K562 (cell line): ENCODE measurements around the gene NEMP2. TPM values are rescaled to one million over a fixed set of nuclear protein-coding genes. Genes with fewer than 3 reads are reported as not detected.

Source experiments
- ATAC-seq: fragments of 200-7000 bp; cut with Tn5 transposase; 3 replicates; pipeline ENCODE4 v1.9.1; 2020; ENCODE audit warnings: moderate library complexity
- BruUV-seq: library from RNA; stranded (reverse); fragments of 400-500 nt; replicated peaks from 2 replicates; lab custom pipeline; 2021; lab: Mats Ljungman, UMichigan
- CTCF ChIA-PET: fragments of 300-600 bp; formaldehyde crosslinking; extraction: SDS; loops from one replicate; lab custom pipeline; 2021; ENCODE audit warnings: low intra/inter-chr PET ratio; lab: Yijun Ruan, JAX
- POLR2A ChIA-PET: fragments of 300-600, 350-650 bp; sonication (Branson Sonifier 250); formaldehyde crosslinking; extraction: SDS; loops from one replicate; lab custom pipeline; 2021; ENCODE audit warnings: antibody characterized with exemption, inconsistent platforms; lab: Yijun Ruan, JAX
- DNase-seq, 4 experiments: peaks; one replicate each; pipeline versions ENCODE4 v3.0.0 to v3.0.0-alpha.2; 2011 to 2018; ENCODE audit warnings: low spot score in 3 of 4, mixed read lengths in 3 of 4; ENCODE audit errors: extremely low read depth in 1 of 4
- FAIRE-seq: peaks from 2 replicates; lab custom pipeline; 2011; peaks lifted over from hg19 to GRCh38; lab: Jason Lieb, UNC
- H2AFZ ChIP-seq: 2 replicates; pipeline ENCODE4 v1.6.0; 2011; ENCODE audit warnings: low read depth, low read length, control low read depth, inconsistent platforms
- H3K27ac ChIP-seq: fragments of 200-600 bp; 3 replicates; pipeline ENCODE4 v1.8.0; 2011; ENCODE audit warnings: low read depth, mild to moderate bottlenecking, control low read depth, inconsistent platforms, low read length, moderate library complexity, mixed read lengths; ENCODE audit errors: extremely low read depth
- H3K27me3 ChIP-seq, 2 experiments: fragments of 300-600 bp in 1 of 2; 2 replicates in 1 of 2; 3 replicates in 1 of 2; pipeline versions ENCODE4 v1.6.0 to v1.8.0; 2011; ENCODE audit warnings: inconsistent platforms in 2 of 2, low read length in 2 of 2, mild to moderate bottlenecking in 1 of 2, mixed read lengths in 1 of 2, moderate library complexity in 1 of 2; ENCODE audit not compliant: control insufficient read depth in 2 of 2, insufficient read depth in 2 of 2
- H3K36me3 ChIP-seq: fragments of 300-600 bp; 3 replicates; pipeline ENCODE4 v1.8.0; 2011; ENCODE audit warnings: mild to moderate bottlenecking, low read length, inconsistent platforms; ENCODE audit not compliant: control insufficient read depth, insufficient read depth
- H3K4me1 ChIP-seq, 2 experiments: fragments of 200-600 bp in 1 of 2; replicated peaks in 1 of 2; 2 replicates in 1 of 2; 3 replicates in 1 of 2; pipeline versions ENCODE4 v1.5.1 to v1.8.0; 2011; ENCODE audit warnings: inconsistent platforms in 2 of 2, low read length in 2 of 2, mild to moderate bottlenecking in 1 of 2, mixed read lengths in 1 of 2, moderate library complexity in 1 of 2; ENCODE audit not compliant: control insufficient read depth in 2 of 2, insufficient read depth in 2 of 2
- H3K4me2 ChIP-seq: 2 replicates; pipeline ENCODE4 v1.6.1; 2011; ENCODE audit warnings: low read length, control low read depth, inconsistent platforms, mixed read lengths; ENCODE audit not compliant: insufficient read depth
- H3K4me3 ChIP-seq: fragments of 200-600 bp; sonication (generic), shearing (Covaris generic); 2 replicates; pipeline ENCODE4 v1.5.1; 2016; ENCODE audit warnings: control low read depth, inconsistent platforms
- H3K79me2 ChIP-seq: fragments of 200-600 bp; 3 replicates; pipeline ENCODE4 v1.8.0; 2011; ENCODE audit warnings: low read length, inconsistent platforms; ENCODE audit not compliant: control insufficient read depth, insufficient read depth
- H3K9ac ChIP-seq, 2 experiments: 2 replicates each; pipeline versions ENCODE4 v1.6.0 to v1.6.1; 2011; ENCODE audit warnings: low read depth in 2 of 2, low read length in 2 of 2, control low read depth in 1 of 2, inconsistent platforms in 1 of 2, mild to moderate bottlenecking in 1 of 2, mixed read lengths in 1 of 2; ENCODE audit not compliant: insufficient read depth in 1 of 2
- H3K9me1 ChIP-seq: one replicate; pipeline ENCODE4 v1.6.0; 2011; ENCODE audit warnings: inconsistent platforms, mild to moderate bottlenecking, low read length, moderate library complexity; ENCODE audit not compliant: control insufficient read depth, insufficient read depth
- H3K9me3 ChIP-seq: replicated peaks from 2 replicates; pipeline ENCODE4 v1.5.1; 2011; ENCODE audit warnings: low read depth, low read length, inconsistent platforms; ENCODE audit not compliant: control insufficient read depth, insufficient read depth
- H4K20me1 ChIP-seq: replicated peaks from 2 replicates; pipeline ENCODE4 v1.6.1; 2011; ENCODE audit warnings: low read length, inconsistent platforms, mixed read lengths; ENCODE audit not compliant: control insufficient read depth, insufficient read depth
- BCOR ChIP-seq: fragments of 450-650 bp; IDR thresholded peaks from 2 replicates; pipeline ENCODE4 v1.6.1; 2016
- BMI1 ChIP-seq: fragments of 150-350 bp; IDR thresholded peaks from 2 replicates; pipeline ENCODE4 v1.6.1; 2014; ENCODE audit warnings: low read length
- E2F6 ChIP-seq, 2 experiments: IDR thresholded peaks; 2 replicates each; pipeline ENCODE4 v1.6.1; 2011; ENCODE audit warnings: borderline replicate concordance in 1 of 2, control low read depth in 1 of 2, low read depth in 1 of 2, low read length in 1 of 2, mild to moderate bottlenecking in 1 of 2, mixed read lengths in 1 of 2, moderate library complexity in 1 of 2; ENCODE audit not compliant: insufficient read depth in 1 of 2, insufficient read length in 1 of 2, poor library complexity in 1 of 2, severe bottlenecking in 1 of 2; ENCODE audit errors: extremely low read depth in 1 of 2
- HDAC8 ChIP-seq: fragments of 450-650 bp; IDR thresholded peaks from 2 replicates; pipeline ENCODE4 v1.6.1; 2016; ENCODE audit warnings: mild to moderate bottlenecking, missing genetic modification characterization, moderate library complexity, missing compliant biosample characterization
- LARP7 ChIP-seq: fragments of 450-650 bp; IDR thresholded peaks from 2 replicates; pipeline ENCODE4 v1.6.1; 2016
- RBBP5 ChIP-seq: fragments of 200-600 bp; sonication (generic); IDR thresholded peaks from 2 replicates; pipeline ENCODE4 v1.6.1; 2012; ENCODE audit warnings: borderline replicate concordance, mild to moderate bottlenecking, low read length, control low read depth, inconsistent platforms; ENCODE audit not compliant: insufficient read depth, poor library complexity, severe bottlenecking
- USF1 ChIP-seq: sonication (generic); formaldehyde crosslinking; IDR thresholded peaks from 2 replicates; pipeline ENCODE4 v1.9.0; 2022; ENCODE audit warnings: mild to moderate bottlenecking, missing genetic modification reagents
- ZNF318 ChIP-seq, 2 experiments: fragments of 450-650 bp; IDR thresholded peaks; 2 replicates each; pipeline ENCODE4 v1.6.1; 2016; ENCODE audit warnings: mild to moderate bottlenecking in 2 of 2, borderline replicate concordance in 1 of 2, low read depth in 1 of 2, moderate library complexity in 1 of 2
- ZNF347 ChIP-seq: fragments of 450-650 bp; formaldehyde crosslinking; IDR thresholded peaks from 2 replicates; pipeline ENCODE4 v1.4.0; 2020; ENCODE audit warnings: low read depth, mild to moderate bottlenecking, moderate library complexity
- ZNF644 ChIP-seq: fragments of 200-800 bp; sonication (Bioruptor generic); IDR thresholded peaks from 2 replicates; pipeline ENCODE4 v1.6.1; 2016; ENCODE audit warnings: low read depth, missing genetic modification characterization, missing compliant biosample characterization
- ZNF695 ChIP-seq: fragments of 450-650 bp; formaldehyde crosslinking; IDR thresholded peaks from 2 replicates; pipeline ENCODE4 v1.4.0; 2020; ENCODE audit warnings: mild to moderate bottlenecking, moderate library complexity
- WGBS: fragments of 100-300 bp; shearing (Covaris generic); methylation state at CpG from one replicate; pipeline ENCODE4 v1.1.6; 2016; ENCODE audit warnings: low coverage, mixed read lengths; ENCODE audit not compliant: insufficient coverage; ENCODE audit errors: missing lambda C conversion rate; 5-methylcytosine and 5-hydroxymethylcytosine counted together
- in situ Hi-C: fragments of 300-500 bp; cut with MboI; formaldehyde crosslinking; loops from 4 replicates; pipeline ENCODE4 v1.15.0; 2018; ENCODE audit warnings: inconsistent platforms, mixed read lengths
- intact Hi-C: fragments of 100-400 bp; cut with micrococcal nuclease; formaldehyde crosslinking; loops from 2 replicates; pipeline ENCODE4 v1.14.2; 2022
- polyA plus RNA-seq, 8 experiments: library from polyadenylated mRNA; depleted of rRNA in 4 of 8; stranded (reverse) in 5 of 8; unstranded in 3 of 8; fragments of >200 nt; fragmentation: Nextera tagmentation in 2 of 8; fragmentation: Illumina TruSeq in 1 of 8; extraction: Ambion mirVana in 2 of 8; extraction: Trizol in 1 of 8; gene quantifications; 2 replicates each; pipeline versions ENCODE4 v1.2.1 to v1.2.3, GENCODE V29; 2011 to 2014; ENCODE audit warnings: inconsistent platforms in 1 of 8, missing spikeins in 1 of 8
- total RNA-seq, 7 experiments: library from RNA; depleted of rRNA in 6 of 7; stranded (reverse); fragments of >200 nt in 6 of 7; fragmentation: Illumina TruSeq in 2 of 7; extraction: Trizol in 2 of 7; gene quantifications; 2 replicates each; pipeline versions ENCODE4 v1.2.1 to v1.2.3, GENCODE V29; 2011 to 2021; ENCODE audit warnings: low replicate concordance in 1 of 7

NEMP2 gene
- total and polyA plus RNA-seq, 9 of the 15 experiments (the other 6 are each of a cell fraction or from before 2014, with no cell fraction given) = 0.32 to 3.0 (median 1.7) TPM

DNA sequence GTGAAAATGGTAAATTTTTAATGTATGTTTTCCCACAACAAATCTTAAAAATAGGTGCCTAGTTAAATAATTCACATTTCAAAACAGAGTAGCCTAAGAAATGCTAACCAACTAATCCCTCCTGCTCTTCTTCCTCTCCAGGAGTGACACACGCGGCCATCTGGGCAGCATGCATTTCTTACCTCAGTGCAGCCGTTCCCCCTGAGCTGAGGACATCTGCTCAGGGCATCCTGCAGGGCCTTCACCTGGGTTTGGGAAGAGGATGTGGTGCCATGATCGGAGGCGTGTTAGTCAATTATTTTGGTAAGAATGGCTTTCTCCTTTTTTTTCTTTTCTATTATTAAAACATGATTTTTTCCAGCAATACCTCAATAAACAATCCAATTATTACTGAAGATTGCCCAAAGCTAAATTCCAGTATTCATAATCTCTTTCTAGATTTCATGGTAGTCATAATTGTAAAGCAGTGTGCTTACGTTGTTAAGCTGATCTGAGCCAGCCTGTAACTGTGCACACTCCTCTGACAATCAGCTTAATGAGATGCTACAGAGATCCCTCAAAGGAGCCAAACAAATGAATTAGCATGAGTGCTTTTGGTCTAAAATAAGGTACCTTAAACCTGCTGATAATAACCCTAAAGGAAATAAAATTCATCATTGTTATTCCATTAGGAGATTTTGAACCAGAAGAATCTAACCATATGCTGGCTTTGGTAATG lies 45.8 kb downstream of the NEMP2 start:
- H3K27ac ChIP-seq = no peak overlapping the region
- no TSS peak for BruUV-seq
- POLR2A ChIA-PET = interaction anchor here (1.4 kb wide), 1 partner anchor 11 kb away, joined by 6 read pairs; no protein-coding TSS in a partner anchor
- no peaks in the 10 kb centered on the region for H3K27me3 ChIP-seq
- FAIRE-seq (no peak), ATAC-seq (no peak), DNase-seq (no peak)
- H3K9ac ChIP-seq = no peak overlapping the region
- no peak overlapping the region for H3K4me3 ChIP-seq
- CTCF ChIA-PET = no interaction called here
- in situ Hi-C loops = no loop called here
- intact Hi-C loops = no loop called here
- H3K4me1 ChIP-seq = no peaks in the 10 kb centered on the region
- H3K9me3 ChIP-seq = peaks cover 2% of the 10 kb centered on the region; the same call in 1 of the 2 replicates
- no peaks in the 10 kb centered on the region for H3K9me1 ChIP-seq
- H3K4me2 ChIP-seq = no peak overlapping the region
- H2AFZ ChIP-seq = no peak overlapping the region
- H3K36me3 ChIP-seq = no peaks in the 10 kb centered on the region
- H3K79me2 ChIP-seq = no peaks in the 10 kb centered on the region
- no peaks in the 10 kb centered on the region for H4K20me1 ChIP-seq
- 93% methylated on average over 4 of the region's 6 CpGs for WGBS
- TF ChIP-seq ZNF318 (IDR thresholded peaks at IDR 0.05; ENCODE audit: borderline replicate concordance in 1 of 2, low read depth in 1 of 2) (no peak), ZNF644 (tag) (no peak), ZNF695 (CRISPR knock-in tag) (no peak), HDAC8 (tag) (no peak), E2F6 (IDR thresholded peaks at IDR 0.05; ENCODE audit: borderline replicate concordance in 1 of 2, extremely low read depth in 1 of 2, insufficient read depth in 1 of 2, insufficient read length in 1 of 2, low read depth in 1 of 2, low read length in 1 of 2, poor library complexity in 1 of 2, severe bottlenecking in 1 of 2) (no peak), BCOR (no peak), RBBP5 (no peak), USF1 (CRISPR knock-in tag) (no peak), ZNF347 (CRISPR knock-in tag) (no peak), BMI1 (no peak), LARP7 (no peak)
